B cell (primary cell): ENCODE data around the gene STIMATE. TPM values are rescaled to one million over a fixed set of nuclear protein-coding genes. Genes with fewer than 3 reads are reported as not detected.

Experiments used
- ATAC-seq: fragments of 200-7000 bp; cut with Tn5 transposase; one replicate; pipeline ENCODE4 v1.10.0; 2021; ENCODE audit warnings: low read depth, mild to moderate bottlenecking, moderate number of reproducible peaks, moderate library complexity
- CTCF ChIA-PET: fragments of 350-600 bp; sonication (Branson Sonifier 250); formaldehyde crosslinking; loops from one replicate; lab custom pipeline; 2021; ENCODE audit warnings: antibody characterized with exemption, inconsistent platforms; lab: Charles Lee
- POLR2A ChIA-PET: fragments of 350-600 bp; sonication (Branson Sonifier 250); formaldehyde crosslinking; loops from one replicate; lab custom pipeline; 2021; ENCODE audit warnings: antibody characterized with exemption; lab: Charles Lee
- DNase-seq: peaks from one replicate; pipeline ENCODE4 v3.0.0; 2013
- H2AFZ ChIP-seq: 2 replicates; pipeline ENCODE4 v1.6.1; 2012; ENCODE audit warnings: mild to moderate bottlenecking, low read depth, low read length; ENCODE audit not compliant: insufficient read depth, poor library complexity, severe bottlenecking
- H3K27ac ChIP-seq, 2 donors: 1 replicate in 1 of 2; 2 replicates in 1 of 2; pipeline ENCODE4 v1.5.1; 2012 to 2013; ENCODE audit warnings: low read length in 2 of 2, mild to moderate bottlenecking in 2 of 2, moderate library complexity in 1 of 2
- H3K27me3 ChIP-seq, 4 experiments: fragments of 200-600 bp in 1 of 4; sonication (generic) in 1 of 4; replicated peaks in 1 of 4; 1 replicate in 2 of 4; 2 replicates in 2 of 4; pipeline versions ENCODE4 v1.6.1 to v1.7.0; 2013 to 2016; ENCODE audit warnings: low read length in 3 of 4, mild to moderate bottlenecking in 2 of 4, mixed read lengths in 1 of 4, moderate library complexity in 1 of 4; ENCODE audit not compliant: insufficient read depth in 4 of 4, control insufficient read depth in 3 of 4; ENCODE audit errors: control extremely low read depth in 1 of 4
- H3K36me3 ChIP-seq, 2 experiments: replicated peaks in 1 of 2; 1 replicate in 1 of 2; 2 replicates in 1 of 2; pipeline versions ENCODE4 v1.6.1 to v1.7.1; 2013; ENCODE audit warnings: low read length in 1 of 2; ENCODE audit not compliant: insufficient read depth in 2 of 2, control insufficient read depth in 1 of 2; ENCODE audit errors: control extremely low read depth in 1 of 2, extremely low read depth in 1 of 2
- H3K4me1 ChIP-seq, 2 donors: fragments of 200-600 bp in 1 of 2; sonication (generic) in 1 of 2; 1 replicate in 1 of 2; 2 replicates in 1 of 2; pipeline versions ENCODE4 v1.5.1 to v1.6.1; 2013 to 2017; ENCODE audit warnings: low read length in 2 of 2; ENCODE audit not compliant: control insufficient read depth in 2 of 2, insufficient read depth in 2 of 2
- H3K4me2 ChIP-seq: replicated peaks from 2 replicates; pipeline ENCODE3; 2012; ENCODE audit warnings: mild to moderate bottlenecking, low read depth, low read length; ENCODE audit not compliant: poor library complexity, severe bottlenecking
- H3K4me3 ChIP-seq, 5 experiments: fragments of 200-600 bp in 1 of 5; sonication (generic) in 1 of 5; 1 replicate in 3 of 5; 2 replicates in 2 of 5; pipeline versions ENCODE4 v1.5.1 to v1.7.0; 2011 to 2016; ENCODE audit warnings: low read length in 4 of 5, mild to moderate bottlenecking in 4 of 5, low read depth in 2 of 5, control low read depth in 1 of 5, moderate library complexity in 1 of 5; ENCODE audit not compliant: insufficient read depth in 1 of 5; ENCODE audit errors: control extremely low read depth in 1 of 5, extremely low read depth in 1 of 5
- H3K79me2 ChIP-seq: fragments of 200-600 bp; sonication (generic); one replicate; pipeline ENCODE4 v1.6.0; 2016; ENCODE audit warnings: low read length; ENCODE audit not compliant: control insufficient read depth, insufficient read depth
- H3K9ac ChIP-seq: fragments of 200-600 bp; sonication (generic); 2 replicates; pipeline ENCODE4 v1.6.1; 2017; ENCODE audit warnings: mild to moderate bottlenecking, low read length, moderate library complexity
- H3K9me3 ChIP-seq, 3 donors: one replicate each; pipeline versions ENCODE4 v1.6.1 to v1.7.1; 2013; ENCODE audit warnings: low read length in 2 of 3; ENCODE audit not compliant: control insufficient read depth in 2 of 3, insufficient read depth in 1 of 3; ENCODE audit errors: control extremely low read depth in 1 of 3
- H4K20me1 ChIP-seq: 2 replicates; pipeline ENCODE4 v1.6.0; 2012; ENCODE audit warnings: mild to moderate bottlenecking, low read length; ENCODE audit not compliant: insufficient read depth, control insufficient read depth, poor library complexity, severe bottlenecking
- H3K27ac Mint-ChIP-seq: one replicate; pipeline ENCODE4 v1.8.0; 2021; ENCODE audit warnings: mixed read lengths
- H3K27me3 Mint-ChIP-seq: one replicate; pipeline ENCODE4 v1.8.0; 2021; ENCODE audit warnings: mixed read lengths
- H3K4me1 Mint-ChIP-seq: one replicate; pipeline ENCODE4 v1.8.0; 2021; ENCODE audit warnings: mixed read lengths
- H3K4me3 Mint-ChIP-seq: one replicate; pipeline ENCODE4 v1.8.0; 2021; ENCODE audit warnings: mixed read lengths
- H3K9me3 Mint-ChIP-seq: one replicate; pipeline ENCODE4 v1.8.0; 2022; ENCODE audit warnings: mixed read lengths; ENCODE audit not compliant: insufficient read depth
- CTCF ChIP-seq: fragments of 200-600 bp; IDR thresholded peaks from one replicate; pipeline ENCODE4 v1.8.0; 2022; ENCODE audit warnings: antibody characterized with exemption, mild to moderate bottlenecking
- EZH2 ChIP-seq: IDR thresholded peaks from 2 replicates; pipeline ENCODE4 v1.6.1; 2012; ENCODE audit warnings: borderline replicate concordance, low read depth, mild to moderate bottlenecking, moderate library complexity, low read length; ENCODE audit not compliant: insufficient read depth, poor library complexity, severe bottlenecking
- WGBS: methylation state at CpG from one replicate; pipeline ENCODE4 v1.1.5; 2013; ENCODE audit warnings: missing lambda C conversion rate; ENCODE audit not compliant: insufficient coverage; 5-methylcytosine and 5-hydroxymethylcytosine counted together
- intact Hi-C: fragments of 100-400 bp; cut with micrococcal nuclease; formaldehyde crosslinking; loops from one replicate; pipeline ENCODE4 v1.10.0; 2022
- polyA plus RNA-seq: library from polyadenylated mRNA; depleted of rRNA; stranded (reverse); fragments of >200 nt; gene quantifications from 2 replicates; pipeline ENCODE4 v1.2.3, GENCODE V29; 2012
- total RNA-seq, 2 donors: library from RNA; stranded (reverse); fragments of 120-200 nt in 1 of 2; gene quantifications; 1 replicate in 1 of 2; 2 replicates in 1 of 2; pipeline versions ENCODE4 v1.2.3 to v1.2.4, GENCODE V29; 2013 to 2022

Gene STIMATE
- total and polyA plus RNA-seq, 2 donors (not counting 1 experiment from before 2014, with no cell fraction given) = 24.6 to 38.4 TPM

DNA sequence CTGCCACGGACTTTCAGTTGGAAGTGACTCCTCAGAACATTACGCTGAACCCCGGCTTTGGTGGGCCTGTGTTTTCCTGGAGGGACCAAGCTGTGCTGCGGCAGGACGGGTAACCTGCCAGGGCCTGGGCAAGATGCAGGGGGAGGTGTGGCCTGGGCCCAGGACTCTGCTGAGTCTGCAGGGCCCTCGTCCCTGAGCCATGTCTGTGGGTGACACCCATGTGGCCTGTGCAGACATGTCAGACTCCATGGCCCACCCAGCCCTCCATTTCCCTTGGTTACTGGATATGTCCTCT lies 107.7 kb downstream of the STIMATE start:
- no peak for DNase-seq
- H3K4me1 ChIP-seq = no peaks in the 10 kb centered on the region
- Mint-ChIP-seq H3K4me3 (no peak overlapping the region), H3K9me3 (no peaks in the 10 kb centered on the region), H3K27me3 (no peaks in the 10 kb centered on the region), H3K4me1 (no peaks in the 10 kb centered on the region), H3K27ac (no peak overlapping the region)
- no peaks in the 10 kb centered on the region for H3K79me2 ChIP-seq
- POLR2A ChIA-PET = no interaction called here
- H3K27me3 ChIP-seq = no peaks in the 10 kb centered on the region
- H2AFZ ChIP-seq = no peak overlapping the region
- H3K9ac ChIP-seq = no peak overlapping the region
- CTCF ChIA-PET = no interaction called here
- no peak overlapping the region for H3K4me3 ChIP-seq
- H4K20me1 ChIP-seq = no peaks in the 10 kb centered on the region
- intact Hi-C loops = no loop called here
- ATAC-seq = no peak
- no peak overlapping the region for H3K27ac ChIP-seq
- H3K4me2 ChIP-seq = no peak overlapping the region
- H3K9me3 ChIP-seq = no peaks in the 10 kb centered on the region
- H3K36me3 ChIP-seq = no peaks in the 10 kb centered on the region
- 93% methylated on average over 6 of the region's 6 CpGs for WGBS
- no peak for TF ChIP-seq CTCF
- TF ChIP-seq EZH2 = no peak

DNA sequence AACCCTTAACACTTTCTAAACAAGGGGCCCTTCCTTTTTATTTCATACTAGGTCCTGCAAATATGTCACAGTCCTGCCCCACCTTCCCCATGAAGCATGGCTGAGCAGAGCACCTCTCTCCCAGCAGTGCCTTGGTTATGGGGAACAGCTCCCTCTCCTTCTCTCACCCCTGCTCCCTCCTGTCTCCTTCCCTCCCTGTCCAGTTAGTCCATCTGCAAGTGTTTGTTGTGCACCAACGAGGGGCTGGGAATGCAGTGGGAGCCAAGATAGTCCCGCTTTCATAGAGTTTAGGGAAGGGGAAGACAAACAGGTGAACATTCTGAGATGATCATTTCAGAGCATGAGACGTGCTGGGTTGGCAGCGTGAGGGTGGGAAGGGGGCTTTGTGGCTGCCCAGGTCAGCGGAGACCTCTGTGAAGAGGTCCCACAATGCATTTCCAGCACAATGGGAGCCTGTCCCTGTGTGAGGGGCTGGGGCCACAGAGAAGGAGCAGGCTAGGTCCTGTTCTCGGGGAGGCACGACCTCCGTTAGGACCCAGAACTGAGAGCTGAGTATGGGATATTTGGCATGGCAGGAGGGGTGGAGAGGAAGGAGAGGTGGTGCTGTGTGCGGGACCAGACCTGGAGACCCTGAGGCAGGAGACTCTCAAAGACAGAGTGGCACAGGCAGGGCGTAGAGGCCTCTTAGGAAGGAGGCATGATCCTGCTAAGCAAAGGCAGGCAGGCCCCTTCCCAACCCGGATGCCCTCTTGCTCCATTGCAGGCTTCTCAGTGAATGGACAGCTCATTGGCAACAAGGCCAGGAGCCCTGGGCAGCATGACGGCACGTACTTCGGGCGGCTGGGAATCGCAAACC lies 108.2 kb downstream of the STIMATE start:
- no peaks in the 10 kb centered on the region for H3K36me3 ChIP-seq
- no peak for TF ChIP-seq EZH2
- no peak for TF ChIP-seq CTCF
- ATAC-seq (no peak), DNase-seq (no peak)
- POLR2A ChIA-PET = interaction anchor here (0.6 kb wide), 1 partner anchor 254 kb away, joined by 3 read pairs; no protein-coding TSS in a partner anchor
- H3K79me2 ChIP-seq = no peaks in the 10 kb centered on the region
- H3K27ac Mint-ChIP-seq = no peak overlapping the region
- no peaks in the 10 kb centered on the region for H4K20me1 ChIP-seq
- CTCF ChIA-PET = interaction anchor here (1.4 kb wide), 1 partner anchor 13 kb away, joined by 4 read pairs; no protein-coding TSS in a partner anchor
- no peak overlapping the region for H3K27ac ChIP-seq
- H3K9ac ChIP-seq = no peak overlapping the region
- H3K27me3 ChIP-seq = no peaks in the 10 kb centered on the region
- H3K4me3 ChIP-seq = no peak overlapping the region
- H3K4me1 ChIP-seq = no peaks in the 10 kb centered on the region
- no peaks in the 10 kb centered on the region for H3K9me3 ChIP-seq
- no peak overlapping the region for H3K4me2 ChIP-seq
- WGBS = 90% methylated on average over 16 of the region's 16 CpGs
- no peaks in the 10 kb centered on the region for H3K9me3 Mint-ChIP-seq
- no peak overlapping the region for H2AFZ ChIP-seq
- intact Hi-C loops = no loop called here
- no peaks in the 10 kb centered on the region for H3K27me3 Mint-ChIP-seq
- no peaks in the 10 kb centered on the region for H3K4me1 Mint-ChIP-seq
- H3K4me3 Mint-ChIP-seq = no peak overlapping the region
